HG02884 (cell line): ENCODE measurements around the gene UBL3.

Source experiments
- ATAC-seq: cut with Tn5 transposase; IDR thresholded peaks from one replicate; pipeline ENCODE4 v1.9.1; 2021; ENCODE audit warnings: mild to moderate bottlenecking, moderate library complexity; ENCODE audit not compliant: unreplicated experiment

Gene UBL3, protein sequence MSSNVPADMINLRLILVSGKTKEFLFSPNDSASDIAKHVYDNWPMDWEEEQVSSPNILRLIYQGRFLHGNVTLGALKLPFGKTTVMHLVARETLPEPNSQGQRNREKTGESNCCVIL

DNA sequence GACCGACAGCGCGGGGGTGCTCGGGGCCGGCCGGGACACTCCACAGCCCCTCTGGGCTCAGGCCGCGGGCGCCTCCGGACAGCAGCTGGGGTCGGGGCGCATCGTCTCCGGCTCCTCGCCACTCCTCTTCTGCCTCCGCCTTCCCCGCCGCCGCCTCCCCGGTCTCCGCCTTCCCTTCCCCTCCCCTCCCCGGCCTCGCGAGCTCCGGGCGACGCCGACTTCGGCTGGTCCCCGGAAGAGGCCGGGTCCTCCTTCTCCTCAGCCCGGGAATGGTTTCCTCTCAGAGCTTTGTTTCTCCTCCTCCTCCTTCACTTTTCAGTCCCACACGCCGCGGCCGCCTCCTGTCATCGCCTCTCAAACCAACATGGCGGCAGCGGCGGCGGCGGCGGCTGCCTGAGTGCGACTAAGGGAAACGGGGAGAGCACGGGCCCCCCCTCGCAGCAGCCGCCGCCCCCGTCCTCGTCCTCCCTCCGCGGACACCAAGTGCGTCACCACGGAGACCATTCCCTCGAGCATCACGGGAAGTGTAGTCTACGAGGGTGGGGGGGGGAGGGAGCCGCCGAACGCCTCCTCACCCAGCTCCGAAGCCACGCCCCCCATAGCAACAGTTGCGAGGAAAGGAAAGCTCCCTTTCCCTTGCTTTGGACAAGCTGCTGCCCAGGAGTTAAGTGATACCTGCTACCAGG lies at the start of gene UBL3:
Gene UBL3 (minus strand): TSS at position 405 of the 686 bp plus-strand sequence. CDS start 1,079 bp downstream, outside the sequence.
- ATAC-seq, result peak; percentile 87

- no peak for ATAC-seq
Observed at GRCh38 chr13:29897102-29897501, 46.7 kb upstream of the UBL3 start.

- ATAC-seq, result no peak
Observed at GRCh38 chr13:29893438-29893837, 43.0 kb upstream of the UBL3 start.

GRCh38 chr13:29892151-29892550 lies 41.7 kb upstream of the UBL3 start:
- no peak for ATAC-seq

DNA sequence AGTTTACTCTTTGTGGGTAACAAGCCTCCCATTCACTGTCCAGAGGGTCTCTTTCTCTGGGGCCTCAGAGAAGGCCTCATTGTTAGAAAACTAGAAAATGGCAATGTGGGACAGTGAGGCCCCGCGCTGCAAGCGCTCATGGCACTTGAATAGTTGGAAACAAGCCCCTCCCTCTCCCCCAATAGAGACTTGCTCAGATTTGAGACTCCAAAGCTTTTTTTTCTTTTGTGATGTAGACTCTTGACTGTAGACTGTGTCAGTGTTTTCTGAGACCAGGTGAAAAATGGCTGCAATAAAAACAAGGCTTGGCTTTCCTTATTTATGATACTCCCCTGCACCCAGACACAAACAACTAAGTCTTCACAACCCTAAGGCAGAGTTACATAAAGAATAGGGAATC lies 38.7 kb upstream of the UBL3 start:
- ATAC-seq, result no peak

- no peak for ATAC-seq
Observed at GRCh38 chr13:29888306-29888705, 37.9 kb upstream of the UBL3 start.

GRCh38 chr13:29887686-29888085 lies 37.3 kb upstream of the UBL3 start:
- no peak for ATAC-seq

DNA sequence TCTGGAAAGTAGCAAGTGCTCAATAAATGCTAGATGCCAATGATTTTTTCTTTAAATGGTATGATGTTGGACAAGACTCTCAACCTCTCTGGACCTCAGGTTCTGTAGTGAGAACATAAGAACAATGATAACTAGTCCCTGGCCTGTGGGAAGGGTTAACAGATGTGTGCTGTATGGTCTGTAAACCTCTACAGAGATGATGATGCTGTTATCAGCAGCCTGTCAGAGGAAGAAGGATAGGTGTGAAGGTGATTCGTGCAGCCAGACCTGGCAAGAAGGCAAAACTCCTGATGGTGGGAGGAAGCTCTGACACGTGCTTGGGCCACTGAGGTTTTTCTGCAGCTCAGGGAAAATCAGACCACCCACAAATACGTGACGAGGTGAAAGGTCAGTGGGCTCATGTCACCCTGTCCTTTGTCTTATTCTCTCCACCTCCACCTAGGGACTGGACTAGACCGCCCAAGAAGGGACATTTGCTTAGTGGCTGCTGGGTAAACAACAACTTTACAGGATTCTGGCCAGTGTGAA lies 36.7 kb upstream of the UBL3 start:
- ATAC-seq, result no peak

GRCh38 chr13:29886446-29886845 lies 36.0 kb upstream of the UBL3 start:
- no peak for ATAC-seq

DNA sequence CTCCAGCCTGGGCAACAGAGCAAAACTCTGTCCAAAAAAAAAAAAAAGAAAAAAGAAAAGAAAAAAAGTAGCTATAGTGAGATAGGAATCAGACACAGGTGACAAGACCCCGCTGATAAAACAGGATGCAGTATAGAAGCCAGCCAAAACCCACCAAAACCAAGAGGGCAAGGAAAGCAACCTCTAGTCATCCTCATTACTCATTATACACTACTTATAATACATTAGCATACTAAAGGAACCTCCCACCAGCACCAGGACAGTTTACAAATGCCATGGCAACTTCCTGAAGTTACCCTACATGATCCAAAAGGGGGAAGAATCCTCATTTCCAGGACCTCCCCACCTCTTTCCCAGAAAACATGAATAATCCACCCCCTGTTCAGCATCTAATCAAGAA lies 35.6 kb upstream of the UBL3 start:
- ATAC-seq, result no peak

DNA sequence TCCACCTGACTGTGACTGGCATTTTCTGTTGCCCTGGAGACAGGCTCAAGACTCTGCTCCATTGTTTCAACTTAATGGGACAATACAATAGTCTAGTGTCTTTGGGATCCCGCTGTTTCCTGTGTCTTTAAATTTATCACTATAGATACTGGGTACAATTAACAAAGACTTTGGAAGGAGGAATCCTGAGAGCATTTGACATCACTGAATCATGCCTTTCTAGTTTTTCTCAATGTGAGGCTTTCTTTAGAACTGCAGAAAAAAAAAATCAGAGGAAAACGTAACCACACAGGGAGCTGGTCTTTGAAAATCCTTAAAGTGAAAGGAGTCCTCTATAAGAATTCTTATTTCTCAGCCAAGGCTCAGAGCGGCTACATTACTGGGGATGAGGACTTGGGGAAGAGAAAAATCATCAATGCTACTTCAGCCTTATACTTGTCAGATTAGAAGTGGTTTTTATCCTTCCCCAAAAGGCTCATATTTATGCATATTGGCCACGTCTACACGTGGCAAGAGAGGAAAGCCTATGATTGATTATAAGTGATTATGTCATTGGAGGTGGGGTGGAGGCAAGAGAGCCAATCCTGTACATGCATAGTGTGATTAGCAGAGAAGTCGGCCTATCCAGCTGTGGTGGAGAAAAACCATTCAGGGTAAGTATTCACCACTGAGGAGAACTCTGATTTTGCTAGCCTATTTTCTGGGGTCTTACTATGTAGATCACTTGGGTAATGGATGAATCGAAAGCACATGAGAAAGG lies 34.4 kb upstream of the UBL3 start:
- no peak for ATAC-seq

DNA sequence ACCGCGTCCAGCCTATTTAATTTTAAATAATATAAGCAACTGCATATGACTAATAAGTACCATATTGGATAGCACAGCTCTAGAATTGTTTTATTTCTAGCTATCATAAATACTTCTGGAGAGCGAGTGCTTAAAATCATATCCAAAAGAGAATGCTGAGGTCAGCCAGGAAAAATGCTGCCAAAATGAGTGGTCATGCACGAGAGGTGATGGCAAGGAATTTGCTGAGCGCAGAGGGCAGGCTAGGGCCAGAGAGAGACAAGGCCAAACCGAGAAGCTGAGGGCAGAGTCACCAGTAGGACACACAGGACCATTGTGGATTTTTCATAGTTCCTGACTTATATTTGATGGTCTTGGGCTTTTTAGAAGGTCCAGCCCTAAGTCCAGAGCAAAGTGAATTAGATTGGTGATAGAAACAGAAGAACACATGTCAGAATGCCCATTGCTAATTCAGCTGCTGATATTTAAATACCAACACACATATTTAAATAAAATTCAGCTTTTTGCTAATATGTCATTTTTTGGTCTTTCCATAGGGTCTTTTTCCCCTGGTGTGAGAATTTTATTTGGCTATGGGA lies 33.6 kb upstream of the UBL3 start:
- ATAC-seq, result no peak

DNA sequence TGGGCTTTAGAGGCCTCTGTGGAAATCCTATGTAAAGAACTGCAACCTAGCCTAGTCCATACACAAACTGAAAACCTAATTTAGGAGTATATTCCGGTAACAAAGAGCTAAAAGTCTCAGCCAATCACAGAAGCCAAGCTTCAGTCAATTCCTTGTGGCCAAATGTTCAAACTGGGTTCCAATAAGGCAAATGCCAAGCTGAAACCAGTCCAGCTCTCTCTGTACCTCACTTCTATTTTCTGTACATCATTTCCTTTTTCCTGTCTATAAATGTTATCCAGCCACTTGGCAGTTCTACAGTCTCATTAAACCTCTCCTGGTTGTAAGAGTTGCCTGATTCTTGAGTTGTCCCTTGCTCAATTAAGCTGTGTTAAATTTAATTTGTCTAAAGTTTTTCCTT lies 31.7 kb upstream of the UBL3 start:
- ATAC-seq, result no peak

DNA sequence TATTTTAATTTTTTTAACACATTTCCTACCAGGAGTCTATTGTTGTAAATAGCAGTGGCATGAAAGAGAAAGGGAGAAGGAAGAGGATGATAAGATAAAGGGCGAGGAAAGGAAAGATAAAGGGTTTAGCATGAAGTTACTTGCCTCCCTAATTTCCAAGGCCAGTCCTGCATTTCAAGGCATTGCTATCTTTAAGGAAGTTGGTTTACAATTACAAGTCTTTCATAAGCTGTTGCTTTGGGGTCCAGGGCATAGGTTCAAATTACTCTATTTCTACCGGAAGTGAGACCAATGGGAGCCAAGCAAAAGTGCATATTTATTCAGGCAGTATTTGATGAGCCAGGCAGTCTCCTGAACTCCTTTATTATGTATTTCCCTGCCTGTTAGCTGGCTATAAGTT lies 27.7 kb upstream of the UBL3 start:
- ATAC-seq, result no peak

GRCh38 chr13:29877456-29878078 lies 27.1 kb upstream of the UBL3 start:
- no peak for ATAC-seq

- ATAC-seq, result no peak
Observed at GRCh38 chr13:29875646-29876045, 25.2 kb upstream of the UBL3 start.

GRCh38 chr13:29868581-29868980 lies 18.2 kb upstream of the UBL3 start:
- ATAC-seq, result no peak

DNA sequence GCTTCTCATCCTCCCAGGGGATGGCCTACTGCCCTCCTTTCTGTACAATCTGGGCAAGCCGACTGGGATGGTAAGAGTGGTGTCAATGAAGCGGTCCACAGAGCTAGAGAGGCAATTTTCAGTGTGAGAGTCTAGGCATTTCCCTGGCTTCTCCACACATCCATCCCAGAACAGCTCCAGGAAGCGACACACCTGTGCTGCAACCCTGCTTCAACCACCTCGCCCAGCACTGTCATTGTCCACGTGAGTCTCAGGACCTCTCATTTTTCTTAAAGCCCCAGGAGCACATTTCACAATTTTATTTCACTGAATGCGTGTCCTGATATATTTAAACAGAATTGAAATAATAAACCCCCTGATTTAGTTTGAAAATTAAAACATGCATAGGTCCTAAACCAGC lies 15.5 kb upstream of the UBL3 start:
- ATAC-seq, result no peak

GRCh38 chr13:29861694-29862110 lies 11.3 kb upstream of the UBL3 start:
- no peak for ATAC-seq

- ATAC-seq, result no peak
Observed at GRCh38 chr13:29859971-29860370, 9.6 kb upstream of the UBL3 start.

- no peak for ATAC-seq
Observed at GRCh38 chr13:29858667-29859066, 8.2 kb upstream of the UBL3 start.
